CD4-positive, alpha-beta T cell treated with Interleukin-2 at 100 ng/mL for 4 hours (primary cell): ENCODE results near the gene PXDN.

Source experiments
- DNase-seq: peaks from one replicate; pipeline ENCODE4 v3.0.0-alpha.2; 2020; ENCODE audit warnings: low spot score

PXDN gene

GRCh38 chr2:1649103-1650084, 94.9 kb downstream of the PXDN start:
- DNase-seq: no peak

DNA sequence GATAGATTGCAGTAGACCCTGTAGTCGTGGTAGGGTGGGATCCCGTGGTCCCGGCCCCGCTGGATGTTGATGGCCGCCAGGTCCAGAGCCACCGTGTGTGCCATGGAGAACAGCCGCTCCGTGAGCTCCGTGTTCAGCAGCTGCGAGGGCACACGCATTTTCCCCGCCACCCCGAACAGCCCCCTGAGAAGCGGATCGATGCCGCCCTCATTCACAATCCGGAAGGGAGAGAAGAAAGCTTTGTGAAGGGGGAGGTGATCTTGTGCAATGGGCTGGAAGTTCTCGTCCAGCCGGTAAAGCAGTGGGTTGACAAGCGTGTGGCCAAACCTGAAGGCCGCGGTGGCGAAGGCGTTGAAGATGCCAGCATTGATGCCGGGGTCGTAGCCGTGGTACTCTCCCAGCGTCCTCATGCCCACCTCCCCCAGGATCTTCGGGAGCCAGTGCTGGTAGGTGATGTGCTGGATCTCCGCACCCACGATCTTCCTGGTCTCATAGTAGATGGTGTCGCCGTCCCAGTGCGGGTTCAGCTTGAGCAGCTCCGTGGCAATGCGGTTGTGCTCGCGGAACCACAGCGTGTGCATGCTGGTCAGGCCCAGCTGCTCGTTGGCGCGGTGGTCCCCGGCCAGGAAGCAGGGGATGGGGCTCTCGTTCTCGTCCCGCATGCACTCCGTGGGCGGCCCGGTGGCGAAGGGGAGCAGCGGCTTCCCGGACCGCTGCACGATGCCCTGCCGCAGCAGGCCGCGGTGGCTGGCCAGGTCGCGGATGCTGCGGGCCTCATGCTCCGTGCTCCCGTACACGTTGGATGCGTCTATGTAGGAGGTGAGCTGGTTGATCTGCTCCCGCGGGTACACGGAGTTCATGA, 95.8 kb downstream of the PXDN start:
- DNase-seq: no peak

- no peak for DNase-seq
Measured at GRCh38 chr2:1647417-1648240, 96.7 kb downstream of the PXDN start.

DNA sequence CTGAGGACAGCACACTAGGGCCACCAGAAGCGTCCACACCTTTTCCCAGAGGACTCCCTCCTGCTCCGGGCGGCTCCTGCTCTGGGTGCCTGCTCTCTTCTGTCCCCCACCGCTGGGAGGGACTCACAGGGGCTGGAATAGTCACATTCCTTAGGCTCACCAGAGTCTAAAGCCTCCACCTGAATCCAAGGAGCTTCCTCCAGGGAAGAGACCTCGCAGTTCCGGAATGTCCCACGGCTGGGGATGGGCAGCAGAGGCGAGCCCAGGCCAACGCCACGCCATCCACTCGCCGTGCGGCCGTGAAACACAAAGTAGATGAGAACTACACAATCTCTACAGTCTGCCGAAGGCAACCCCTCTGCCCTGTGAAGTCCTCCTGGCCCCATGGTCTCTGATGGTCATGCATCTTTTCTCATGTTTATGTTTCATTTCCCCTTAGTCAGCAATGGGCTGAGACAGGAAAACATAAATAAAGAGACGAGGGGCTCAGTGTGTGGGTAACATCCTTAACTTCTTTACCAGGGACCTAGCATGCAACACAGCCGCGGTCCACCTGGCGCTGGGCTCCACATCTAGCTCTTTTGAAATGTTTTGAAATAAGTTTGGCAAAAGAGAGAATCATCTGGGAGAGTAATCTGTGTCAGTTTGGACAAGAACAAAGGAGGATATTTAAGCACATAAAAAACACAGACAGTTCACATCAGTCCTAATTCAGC, 98.4 kb downstream of the PXDN start:
- no peak for DNase-seq

DNA sequence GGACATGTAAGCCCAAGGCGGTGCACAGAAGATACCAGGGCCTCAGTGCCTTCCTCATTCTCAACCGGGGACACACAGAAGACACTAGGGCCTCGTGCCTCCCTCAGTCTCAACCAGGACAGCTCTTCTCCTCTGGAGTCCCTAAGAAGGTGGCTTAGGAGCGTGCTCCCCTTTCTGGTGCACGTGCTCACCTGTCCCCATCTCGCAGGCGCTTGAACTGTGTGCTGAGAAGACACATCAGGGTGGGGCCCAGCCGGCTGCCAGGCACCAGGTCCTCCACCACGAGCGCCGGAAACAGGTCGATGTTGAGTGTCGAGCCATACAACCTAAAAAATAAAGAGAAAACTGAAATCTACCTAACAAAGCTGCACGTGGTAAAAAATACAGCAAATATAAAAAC, 99.9 kb downstream of the PXDN start:
- DNase-seq: no peak

- DNase-seq: no peak
Measured at GRCh38 chr2:1642993-1643619, 101.2 kb downstream of the PXDN start.

DNA sequence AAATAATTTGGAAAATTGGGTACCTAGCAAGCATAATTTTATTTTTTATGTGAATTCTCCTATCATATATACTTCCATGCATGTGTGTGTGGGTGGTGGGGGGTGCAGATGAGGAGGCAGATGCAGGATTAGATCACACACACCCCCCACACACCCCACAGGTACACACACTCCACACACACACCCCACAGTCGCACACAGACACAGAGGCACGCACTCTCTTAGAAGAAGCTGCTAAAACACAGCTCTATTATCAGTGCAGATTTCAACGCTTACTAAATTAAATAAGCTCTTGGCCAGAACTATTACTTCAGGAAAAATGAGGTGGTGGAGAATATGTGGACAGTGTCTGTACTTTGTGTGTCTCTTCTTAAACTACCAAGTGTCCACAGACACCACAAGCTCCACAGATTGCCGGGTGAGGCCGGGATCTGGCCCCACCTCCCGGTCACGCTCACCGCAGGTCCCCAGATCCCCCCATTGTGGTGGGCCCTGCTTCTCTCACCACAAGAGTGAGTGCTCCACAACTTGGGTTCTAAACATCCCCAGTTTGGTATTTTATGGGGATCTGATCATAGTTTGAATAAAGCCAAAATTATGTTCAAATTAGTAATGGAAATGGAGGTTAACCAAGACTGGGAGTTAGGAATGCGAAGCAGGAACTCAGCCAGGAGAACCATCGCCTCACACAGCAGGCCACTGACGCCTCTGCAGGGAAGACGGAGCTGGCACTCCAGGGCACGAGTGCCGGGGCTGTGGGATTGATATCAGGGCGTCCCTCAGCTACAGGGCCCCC, 102.1 kb downstream of the PXDN start:
- DNase-seq: no peak

GRCh38 chr2:1641523-1641922, 102.8 kb downstream of the PXDN start:
- DNase-seq: no peak

DNA sequence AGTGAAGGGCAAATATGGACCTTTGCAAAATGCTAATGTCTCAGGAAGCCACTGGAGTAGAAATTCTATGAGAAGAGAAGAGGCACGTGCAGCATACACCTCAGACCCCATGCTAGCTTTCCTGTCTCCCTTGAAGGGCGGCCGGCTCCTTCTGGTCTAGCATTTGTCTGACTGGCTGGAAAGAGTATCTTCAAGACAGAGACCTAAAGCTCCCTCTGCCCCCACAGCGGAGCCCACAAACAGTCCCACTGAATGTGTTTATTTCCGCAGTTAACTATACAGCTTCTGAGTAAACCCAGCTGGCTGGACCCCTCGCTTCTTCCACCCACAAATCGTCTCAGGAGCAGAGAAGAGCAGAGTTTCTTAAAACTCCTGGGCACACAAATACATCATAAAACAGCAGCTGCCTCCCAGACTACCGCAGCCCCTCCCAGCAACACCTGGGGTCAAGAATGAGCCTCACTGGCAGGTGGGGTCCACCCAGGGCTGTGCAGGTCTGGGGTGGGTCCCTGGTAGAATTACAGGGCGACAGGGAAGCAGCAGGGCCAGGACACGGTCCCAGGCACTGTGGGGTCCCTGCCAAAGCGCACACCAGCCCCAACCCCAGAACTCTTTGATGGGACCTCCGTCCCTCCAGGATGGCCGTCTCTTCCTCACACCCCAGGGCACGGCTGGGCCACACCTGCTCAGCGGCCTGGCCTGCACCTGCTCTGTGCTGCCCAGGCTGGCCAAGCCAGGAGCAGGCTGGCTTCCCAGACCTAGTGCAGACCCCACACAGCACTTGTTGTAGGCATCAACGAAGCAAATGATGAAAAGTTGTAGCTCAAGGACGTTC, 103.8 kb downstream of the PXDN start:
- DNase-seq: no peak

DNA sequence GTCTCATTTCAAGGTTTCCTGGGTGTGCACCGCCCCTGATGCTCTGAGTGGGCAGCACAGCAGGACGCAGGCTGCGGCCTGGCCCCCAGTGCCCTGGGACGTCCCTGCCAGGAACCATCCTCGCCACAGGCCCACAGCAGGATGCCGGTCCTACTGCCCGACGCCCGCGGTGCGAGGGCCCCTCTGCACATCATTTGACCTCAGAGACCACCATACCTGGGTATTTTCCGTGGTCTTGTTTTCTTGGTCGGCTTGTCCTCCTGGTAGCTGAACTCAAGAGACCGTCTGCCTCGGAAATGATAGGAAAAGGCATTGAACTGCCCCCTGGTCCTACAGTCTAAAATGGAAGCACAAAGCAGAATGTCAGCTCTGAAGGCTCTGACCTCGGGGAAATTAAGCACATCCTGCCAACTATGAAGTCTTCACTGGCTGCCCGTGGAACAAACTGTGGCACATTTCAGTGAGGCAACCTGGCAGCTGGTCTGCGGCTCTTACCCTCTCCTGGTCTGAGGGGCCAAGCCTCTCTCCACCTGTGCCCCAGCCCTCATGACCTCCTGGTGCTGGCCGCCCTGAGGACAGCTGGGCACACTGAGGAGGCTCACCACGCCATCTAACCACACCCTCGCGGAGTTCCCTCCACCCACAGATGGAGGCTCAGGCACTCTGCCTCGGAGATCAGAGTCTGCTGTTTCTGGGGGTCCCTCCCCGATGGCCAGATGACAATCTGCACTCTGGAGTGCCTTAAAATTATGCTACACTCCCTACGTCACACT, 105.0 kb downstream of the PXDN start:
- no peak for DNase-seq

- no peak for DNase-seq
Measured at GRCh38 chr2:1638281-1638860, 105.9 kb downstream of the PXDN start.

- DNase-seq: no peak
Measured at GRCh38 chr2:1636791-1637415, 107.4 kb downstream of the PXDN start.

GRCh38 chr2:1635823-1636222, 108.5 kb downstream of the PXDN start:
- no peak for DNase-seq

DNA sequence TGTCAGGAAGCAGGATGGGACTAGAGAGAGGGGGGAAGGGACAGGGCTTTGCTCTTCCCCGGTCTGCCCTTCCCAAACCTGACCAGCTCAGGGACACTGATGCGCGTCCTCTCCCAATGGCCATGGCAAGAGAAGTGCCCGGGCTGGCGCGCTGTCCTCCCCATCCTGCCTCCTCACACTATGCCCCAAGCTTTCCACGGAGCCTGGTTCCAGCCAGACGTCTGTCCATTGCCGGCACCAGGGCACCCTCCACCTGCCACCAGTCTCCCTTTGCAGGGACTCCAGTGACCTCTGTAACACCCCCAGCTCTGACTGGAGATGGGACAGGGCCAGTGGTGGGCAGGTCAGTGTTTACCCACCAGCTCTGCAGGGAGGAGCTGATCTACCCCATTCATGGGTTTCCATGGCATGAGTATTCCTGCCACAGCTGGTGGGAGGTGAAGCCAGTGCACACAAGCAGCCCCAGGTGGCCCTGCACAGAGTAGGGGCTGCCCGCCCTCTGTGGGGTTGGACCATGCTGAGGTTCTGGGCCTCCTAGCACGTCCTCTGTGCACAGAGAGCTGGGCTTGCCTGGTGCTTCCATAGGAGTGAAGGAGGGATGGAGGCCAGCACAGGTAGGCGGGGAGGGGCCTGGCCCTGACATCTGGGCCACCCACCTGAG, 109.5 kb downstream of the PXDN start:
- no peak for DNase-seq

- DNase-seq: no peak
Measured at GRCh38 chr2:1633936-1634587, 110.3 kb downstream of the PXDN start.

DNA sequence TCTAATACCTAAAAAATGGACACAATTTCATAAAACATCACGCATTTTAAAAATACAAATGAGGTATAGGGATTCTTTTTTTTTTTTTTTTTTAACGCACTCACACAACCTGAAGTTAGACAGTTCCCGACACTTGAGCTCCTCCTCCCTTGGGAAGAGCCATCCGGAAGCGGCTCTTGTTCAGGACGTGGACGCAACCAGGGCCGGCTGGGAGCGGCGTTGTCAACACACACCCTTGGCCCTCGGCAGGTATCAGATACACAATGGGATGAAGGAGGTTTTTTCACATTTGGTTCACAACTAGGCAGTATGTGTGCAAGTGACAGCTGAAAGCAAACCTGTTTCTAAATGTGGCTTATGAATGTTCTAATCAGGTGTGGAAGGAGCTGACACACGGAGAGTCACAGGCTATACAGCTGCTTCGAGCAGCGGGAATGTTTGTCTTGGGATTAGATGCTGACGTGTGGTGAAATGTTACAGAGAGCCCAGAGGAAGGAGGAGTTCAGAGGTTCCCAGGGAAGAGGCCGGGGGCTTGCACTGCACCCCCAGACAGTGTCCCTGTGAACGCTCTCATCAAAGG, 111.1 kb downstream of the PXDN start:
- DNase-seq: no peak
